Endometrium (tissue), 2 donors: ENCODE data around the gene ZBTB47.

ENCODE experiments used
- FAIRE-seq: peaks from 2 replicates; lab custom pipeline; 2012; peaks lifted over from hg19 to GRCh38; lab: Jason Lieb, UNC
- donor health status: control.
- donor health status: control.

The ZBTB47 gene

DNA sequence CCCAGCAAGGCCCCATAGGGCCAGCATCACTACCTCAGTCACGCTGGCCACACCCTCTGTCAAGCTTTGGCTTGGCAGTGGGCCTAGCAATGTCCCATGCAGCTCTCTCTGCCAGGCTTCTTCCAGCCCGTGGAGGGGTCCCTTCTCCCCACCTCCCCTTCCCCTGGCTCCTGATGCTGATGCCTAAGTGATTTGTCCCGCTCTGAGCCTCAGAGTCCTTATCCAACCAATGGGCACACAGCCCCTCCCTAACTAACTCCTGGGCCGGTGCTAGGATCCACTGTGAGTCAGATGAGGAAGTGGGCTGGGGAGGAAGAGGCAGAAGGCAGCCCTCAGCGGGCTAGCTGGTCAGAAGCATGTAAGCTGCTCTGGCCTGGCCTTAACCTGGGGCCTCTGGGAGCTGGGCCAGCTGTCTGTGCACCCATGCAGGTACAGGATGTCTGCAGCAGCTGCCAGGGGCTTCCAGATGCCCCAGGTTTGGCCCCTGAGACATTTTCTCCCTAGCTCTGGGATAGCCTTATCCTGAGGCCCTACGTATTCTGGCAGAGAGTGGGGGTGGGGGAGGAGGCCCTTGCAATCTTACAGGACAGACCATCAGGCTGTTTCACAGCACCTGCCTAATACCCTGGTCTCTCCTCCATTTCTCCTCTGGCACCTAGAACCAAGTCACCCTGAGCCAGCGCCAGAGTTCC is 740 bp upstream of the ZBTB47 start:
- no peak for FAIRE-seq

DNA sequence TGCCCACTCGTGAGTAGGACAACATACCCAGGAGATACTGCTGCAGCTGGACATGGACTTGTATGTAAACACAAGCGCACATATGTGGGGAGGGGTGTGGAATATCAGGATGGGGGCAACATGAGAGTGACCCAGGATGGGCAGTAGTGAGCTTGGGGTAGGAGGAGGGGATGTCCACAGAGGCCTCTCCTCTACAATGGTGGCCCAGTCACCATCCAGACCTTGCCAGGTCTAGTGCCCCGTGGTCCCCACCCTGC is 266 bp upstream of the ZBTB47 start:
- no peak for FAIRE-seq

DNA sequence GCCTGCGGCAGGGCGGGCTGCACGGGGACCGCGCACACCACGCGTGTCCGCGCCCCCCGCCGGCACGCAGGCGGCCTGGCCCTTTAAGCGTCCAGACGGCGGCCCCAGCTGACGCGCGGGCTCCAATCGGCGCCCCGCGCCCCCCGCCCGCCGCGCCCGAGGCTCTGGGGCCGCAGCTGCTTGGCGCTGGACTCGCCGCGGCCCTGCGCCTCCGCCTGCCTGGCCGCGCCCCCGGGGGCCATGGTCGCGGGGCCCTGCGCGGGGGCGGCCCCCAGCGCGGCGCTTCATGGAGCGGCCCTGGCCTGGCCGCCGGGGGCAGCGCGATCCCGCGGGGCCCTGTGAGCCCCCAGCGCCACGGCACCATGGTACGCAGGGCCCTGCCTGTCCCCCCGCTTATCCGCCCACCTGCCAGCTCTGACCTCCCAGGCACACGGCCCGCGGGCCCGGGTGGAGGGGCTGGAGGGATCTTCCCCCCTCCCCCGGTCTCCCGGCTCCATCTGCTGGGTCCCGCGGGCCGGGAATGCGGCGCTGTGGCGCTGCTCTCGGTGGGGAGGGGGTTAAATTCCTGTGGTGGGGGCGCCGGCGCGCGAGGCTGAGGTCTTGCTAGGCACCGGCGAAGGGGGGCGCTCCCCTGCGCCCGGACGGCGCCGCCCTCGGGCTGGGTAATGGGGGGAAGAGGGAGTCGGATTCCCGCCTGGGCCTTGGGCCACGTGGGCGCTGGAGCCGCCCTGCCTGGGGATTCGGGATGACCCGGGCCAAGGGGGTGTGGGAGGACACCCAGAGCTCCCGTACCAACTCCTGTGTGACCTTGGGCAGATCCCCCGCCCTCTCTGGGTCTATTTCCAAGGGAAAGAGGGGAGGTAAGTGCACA is 1.1 kb downstream of the ZBTB47 start:
- FAIRE-seq = no peak

DNA sequence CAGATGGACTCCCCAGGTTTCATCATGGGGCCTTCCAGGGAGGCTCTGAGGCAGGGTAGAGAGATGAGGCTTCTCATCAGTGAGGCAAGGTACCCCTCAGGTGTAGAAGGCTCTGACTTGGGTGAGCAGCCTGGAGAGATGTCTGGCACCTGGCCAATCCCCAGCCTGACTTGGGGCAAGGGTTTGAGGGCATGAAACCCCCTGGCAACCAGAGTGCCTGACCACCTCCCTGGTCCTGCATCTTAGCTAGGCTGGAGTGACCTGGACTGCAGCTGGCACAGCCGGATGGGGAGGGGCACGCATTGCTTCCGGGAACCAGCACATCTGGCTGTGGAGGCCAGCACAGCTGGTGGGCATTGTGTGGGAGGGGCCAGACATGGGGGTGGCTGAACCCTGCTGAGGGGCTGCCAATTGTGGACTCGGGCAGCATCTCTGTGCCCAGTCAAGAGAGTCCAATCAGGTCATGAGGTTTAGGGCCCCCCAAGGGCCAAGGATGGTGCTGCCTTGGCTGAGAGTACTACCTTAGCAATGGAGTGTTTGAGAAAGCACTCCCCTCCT is 1.9 kb downstream of the ZBTB47 start:
- FAIRE-seq = no peak

DNA sequence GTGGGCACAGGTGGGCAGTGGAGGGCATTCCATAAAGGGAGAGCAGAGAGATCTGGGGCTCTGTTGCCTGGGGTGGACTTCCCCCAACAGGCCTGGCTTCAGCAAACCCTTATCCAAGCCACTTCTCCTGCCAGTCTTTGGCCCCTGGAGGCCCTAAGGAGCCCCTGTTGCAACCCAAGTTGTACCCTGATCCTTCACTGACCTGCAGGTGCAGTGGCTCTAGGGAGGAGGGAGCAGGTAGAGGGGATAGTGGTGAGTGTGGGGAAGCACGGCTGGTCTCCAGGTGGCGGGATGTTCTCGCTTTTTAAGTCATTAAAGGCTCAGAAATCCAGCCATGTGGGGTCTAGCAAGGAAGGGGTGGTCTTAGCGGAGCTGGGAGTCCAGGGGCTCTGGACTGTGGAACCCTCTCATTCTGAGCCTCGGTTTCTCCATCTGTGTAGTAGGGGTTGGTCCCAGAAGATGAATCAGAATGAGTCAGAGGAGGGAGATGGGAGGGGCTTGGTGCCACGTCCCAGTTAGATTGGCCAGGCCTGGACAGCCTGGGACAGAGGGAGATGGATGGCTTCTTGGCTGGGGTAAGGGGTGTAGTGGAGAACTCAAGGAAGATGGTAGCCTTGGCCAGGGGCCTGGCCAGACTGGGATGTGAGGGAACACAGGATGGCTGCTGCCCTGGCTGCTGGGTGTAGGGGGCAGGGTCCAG is 2.6 kb downstream of the ZBTB47 start:
- no peak for FAIRE-seq

DNA sequence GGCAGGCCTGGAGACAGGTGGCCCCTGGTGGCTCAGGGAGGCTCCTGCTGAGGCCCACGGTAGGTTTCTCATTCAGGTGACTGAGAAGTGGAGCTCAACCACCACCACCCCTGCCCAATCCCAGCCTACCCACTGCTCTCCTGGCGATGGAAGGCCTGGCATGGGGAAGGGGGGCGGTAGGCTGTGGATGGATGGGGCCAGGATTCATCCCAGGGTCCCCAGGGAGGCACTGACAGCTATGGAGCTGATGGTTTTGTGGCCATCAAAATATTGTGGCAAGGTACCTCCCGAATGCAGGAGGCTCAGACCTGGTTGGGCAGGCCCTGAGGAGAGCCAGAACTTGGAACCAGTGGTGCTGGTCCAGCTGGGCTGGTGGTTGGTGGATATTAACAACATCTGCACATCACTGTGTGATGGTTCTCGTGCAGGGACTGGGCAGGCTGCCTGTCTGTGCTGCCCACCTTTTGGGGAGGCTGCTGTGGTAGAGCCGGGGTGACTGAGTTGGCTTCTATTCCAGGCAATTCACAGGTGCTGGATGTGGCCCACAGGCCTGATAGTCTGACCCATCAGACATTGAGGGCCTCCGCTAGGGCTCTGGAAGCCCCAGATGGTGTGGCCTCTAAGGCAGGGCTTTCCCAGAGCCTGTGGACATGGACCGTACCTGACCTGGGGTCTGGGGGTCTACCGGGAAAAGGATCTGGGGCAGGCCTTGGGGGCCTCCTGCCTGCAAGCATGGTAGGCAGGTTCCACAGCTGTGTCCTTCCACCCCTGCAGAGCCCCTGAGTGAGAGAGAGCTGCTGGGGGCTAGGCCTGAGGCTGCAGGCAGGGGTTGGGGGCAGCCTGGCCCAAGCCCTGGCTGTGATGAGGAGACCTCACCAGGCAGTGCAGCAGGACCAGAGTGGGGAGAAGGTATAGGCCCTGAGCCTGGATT is 3.4 kb downstream of the ZBTB47 start:
- FAIRE-seq = no peak

DNA sequence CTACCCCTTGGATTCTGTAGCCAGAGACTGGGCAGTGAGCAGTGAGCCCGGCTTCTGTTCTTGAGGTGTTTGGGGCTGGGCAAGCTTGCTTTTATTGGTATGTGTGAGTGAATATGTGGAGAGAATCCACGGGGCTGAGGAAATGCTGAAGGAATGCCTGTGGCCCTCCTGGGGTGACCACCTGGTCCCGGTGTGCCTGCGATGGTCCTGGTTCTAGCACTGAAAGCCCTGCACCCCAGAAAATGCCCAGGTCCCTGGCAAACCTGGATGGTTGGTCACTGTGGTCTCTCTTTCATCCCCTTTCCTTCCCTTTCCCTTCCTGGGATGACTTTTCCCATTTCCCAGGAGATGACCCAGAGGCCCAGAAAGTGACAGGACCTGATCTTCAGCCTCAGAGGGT is 4.2 kb downstream of the ZBTB47 start:
- no peak for FAIRE-seq

DNA sequence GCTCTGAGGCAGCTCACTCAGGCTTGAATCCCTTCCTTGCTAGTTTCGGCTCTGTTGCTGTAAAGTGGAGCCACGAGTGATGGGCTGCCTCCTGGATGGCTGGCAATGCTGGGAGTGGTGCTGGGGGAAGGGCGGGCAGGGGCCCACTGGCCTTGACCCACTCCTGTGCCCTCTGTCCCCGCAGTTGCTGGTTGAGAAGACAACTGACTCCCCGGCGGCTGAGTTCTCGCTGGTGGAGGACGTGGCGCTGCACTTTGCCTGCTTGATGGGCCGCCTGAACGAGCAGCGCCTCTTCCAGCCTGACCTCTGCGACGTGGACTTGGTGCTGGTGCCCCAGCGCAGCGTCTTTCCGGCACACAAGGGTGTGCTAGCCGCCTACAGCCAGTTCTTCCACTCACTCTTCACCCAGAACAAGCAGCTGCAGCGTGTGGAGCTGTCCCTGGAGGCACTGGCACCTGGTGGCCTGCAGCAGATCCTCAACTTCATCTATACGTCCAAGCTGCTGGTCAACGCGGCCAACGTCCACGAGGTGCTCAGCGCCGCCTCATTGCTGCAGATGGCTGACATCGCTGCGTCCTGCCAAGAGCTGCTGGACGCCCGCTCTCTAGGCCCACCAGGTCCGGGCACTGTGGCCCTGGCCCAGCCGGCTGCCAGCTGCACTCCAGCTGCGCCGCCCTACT is 4.7 kb downstream of the ZBTB47 start:
- FAIRE-seq = no peak

DNA sequence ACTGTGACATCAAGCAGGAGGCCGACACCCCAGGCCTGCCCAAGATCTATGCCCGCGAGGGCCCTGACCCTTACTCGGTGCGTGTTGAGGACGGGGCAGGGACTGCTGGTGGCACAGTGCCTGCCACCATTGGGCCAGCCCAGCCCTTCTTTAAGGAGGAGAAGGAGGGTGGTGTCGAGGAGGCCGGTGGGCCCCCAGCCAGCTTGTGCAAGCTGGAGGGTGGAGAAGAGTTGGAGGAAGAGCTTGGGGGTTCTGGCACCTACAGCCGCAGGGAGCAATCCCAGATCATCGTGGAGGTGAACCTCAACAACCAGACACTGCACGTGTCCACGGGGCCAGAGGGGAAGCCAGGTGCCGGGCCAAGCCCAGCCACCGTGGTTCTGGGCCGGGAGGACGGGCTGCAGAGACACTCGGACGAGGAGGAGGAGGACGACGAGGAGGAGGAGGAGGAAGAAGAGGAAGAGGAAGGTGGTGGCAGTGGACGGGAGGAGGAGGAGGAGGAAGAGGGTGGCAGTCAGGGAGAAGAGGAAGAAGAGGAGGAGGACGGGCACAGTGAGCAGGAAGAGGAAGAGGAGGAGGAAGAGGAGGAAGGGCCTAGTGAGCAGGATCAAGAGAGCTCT is 5.4 kb downstream of the ZBTB47 start:
- FAIRE-seq = no peak

DNA sequence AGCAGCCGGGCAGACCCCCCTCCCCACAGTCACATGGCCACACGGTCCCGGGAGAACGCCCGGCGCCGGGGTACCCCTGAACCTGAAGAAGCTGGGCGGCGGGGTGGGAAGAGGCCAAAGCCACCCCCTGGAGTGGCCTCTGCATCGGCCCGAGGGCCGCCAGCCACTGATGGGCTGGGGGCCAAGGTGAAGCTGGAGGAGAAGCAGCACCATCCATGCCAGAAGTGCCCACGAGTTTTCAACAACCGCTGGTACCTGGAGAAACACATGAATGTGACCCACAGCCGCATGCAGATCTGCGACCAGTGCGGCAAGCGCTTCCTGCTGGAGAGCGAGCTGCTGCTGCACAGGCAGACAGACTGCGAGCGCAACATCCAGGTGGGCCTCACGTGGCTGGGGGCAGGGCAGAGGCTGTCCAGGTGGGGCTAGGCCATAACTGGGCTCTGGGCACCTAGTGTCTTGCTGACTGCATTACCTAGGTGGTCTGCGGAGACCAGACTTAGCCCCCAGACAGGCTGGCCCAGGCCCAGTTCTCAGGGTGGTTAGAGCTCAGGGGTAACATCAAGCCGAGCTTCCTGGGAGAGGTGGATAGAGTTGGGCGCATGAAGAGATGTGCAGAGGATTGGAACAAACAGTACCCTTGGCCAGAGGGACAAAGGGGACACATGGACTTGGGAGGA is 6.1 kb downstream of the ZBTB47 start:
- FAIRE-seq = no peak

DNA sequence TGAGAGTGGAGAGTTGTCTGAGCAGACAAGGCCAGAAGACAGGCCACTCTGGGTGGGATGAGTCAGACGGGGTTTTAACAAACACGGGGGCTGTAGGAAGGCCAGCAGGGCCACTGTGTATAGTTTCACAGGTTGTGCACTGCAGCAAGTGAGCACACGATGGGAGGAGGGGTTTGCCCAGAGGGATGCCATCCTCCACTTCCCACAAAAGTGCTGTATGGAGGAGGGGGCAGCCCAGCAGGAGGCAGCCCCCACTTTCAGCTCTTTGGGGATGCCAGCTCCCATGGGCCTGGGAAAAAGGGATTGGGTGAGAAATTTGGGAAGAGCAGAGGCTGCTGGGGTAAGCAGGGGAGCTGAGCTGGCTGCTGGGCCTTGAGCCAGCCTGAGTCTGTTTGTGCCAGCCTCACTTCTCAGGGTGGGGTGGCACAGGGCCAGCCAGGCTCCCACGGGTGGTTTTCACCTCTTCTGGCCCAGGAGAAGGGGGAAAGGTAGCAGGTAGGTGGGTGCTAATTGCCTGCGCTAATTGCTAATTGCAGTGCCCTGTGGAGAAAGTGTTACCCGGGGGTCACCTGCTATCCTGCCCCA is 6.7 kb downstream of the ZBTB47 start:
- FAIRE-seq = no peak

DNA sequence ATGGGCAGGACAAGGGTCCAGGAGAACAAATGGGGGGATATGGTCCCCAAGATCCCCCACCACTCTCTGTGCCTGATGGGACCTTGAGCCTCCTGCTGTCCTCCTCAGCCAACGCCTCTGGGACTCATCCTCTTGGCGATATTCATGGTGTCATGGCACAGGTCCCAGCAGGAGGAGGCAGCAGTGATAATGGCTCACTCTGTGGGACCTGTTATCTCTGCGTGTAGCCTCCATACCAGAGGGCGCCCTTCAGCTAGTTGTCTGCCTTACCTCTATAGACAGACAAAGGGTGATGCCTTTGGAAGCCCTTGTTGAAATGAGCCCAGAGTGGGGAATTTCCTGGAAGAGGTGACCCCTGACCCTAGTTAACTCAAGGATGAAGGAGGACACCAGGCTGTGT is 7.4 kb downstream of the ZBTB47 start:
- FAIRE-seq = no peak

DNA sequence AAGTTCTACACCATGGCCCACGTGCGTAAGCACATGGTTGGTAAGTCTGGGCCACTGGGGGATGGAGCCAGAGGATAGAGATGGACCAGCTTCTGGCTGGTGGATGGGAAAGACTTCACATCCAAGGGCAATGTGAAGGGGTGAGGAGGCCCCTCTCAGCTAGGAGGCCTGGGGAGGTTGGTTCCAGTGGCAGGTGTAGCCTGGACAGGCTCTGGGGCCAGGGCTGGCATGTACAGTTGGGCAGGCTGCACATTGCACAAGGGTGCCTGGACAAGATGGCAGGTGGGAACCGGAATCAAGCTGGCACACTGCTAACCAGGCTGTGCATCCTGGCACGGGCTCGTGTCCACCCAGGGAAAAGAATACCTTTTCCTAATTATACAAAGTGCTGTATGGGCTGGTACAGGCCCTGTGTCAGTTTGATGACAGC is 8.1 kb downstream of the ZBTB47 start:
- FAIRE-seq = no peak

DNA sequence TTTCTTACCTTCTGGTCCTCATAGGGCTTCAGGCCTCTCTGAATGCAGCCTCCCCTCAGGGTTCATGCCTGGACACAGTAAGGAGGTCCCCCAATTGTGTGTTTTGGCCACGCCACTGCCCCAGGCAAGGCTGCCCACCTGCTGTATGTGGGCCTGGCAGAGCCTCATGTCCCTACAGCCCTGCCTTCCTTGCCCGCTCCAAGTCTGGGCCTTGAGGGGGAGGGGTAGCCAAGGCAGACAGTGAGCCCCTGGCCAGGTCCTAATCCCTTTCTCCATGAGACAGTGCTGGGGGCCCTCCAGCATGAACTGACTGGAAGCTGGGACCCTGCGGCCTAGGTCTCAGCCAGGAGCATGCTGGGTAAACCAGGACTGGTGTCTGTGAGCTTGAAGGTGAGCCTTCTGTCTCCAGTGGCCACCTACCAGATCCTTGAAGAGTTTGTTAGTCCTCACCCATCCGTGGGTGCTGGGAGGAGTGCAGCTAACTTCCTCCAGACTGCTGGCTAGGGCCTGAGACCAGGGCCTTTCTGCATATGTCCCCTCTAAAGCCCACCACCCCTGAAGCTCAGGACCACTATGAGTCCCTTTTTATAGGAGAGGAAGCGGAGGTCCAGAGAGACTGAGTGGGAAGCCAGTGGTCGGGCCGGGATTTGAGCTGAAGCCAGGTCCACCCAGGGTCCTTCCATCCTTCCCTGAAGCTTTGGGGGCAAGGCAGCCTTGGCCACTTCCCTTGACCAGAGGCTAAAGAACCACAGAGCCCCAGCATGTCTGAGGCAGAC is 8.7 kb downstream of the ZBTB47 start:
- no peak for FAIRE-seq

DNA sequence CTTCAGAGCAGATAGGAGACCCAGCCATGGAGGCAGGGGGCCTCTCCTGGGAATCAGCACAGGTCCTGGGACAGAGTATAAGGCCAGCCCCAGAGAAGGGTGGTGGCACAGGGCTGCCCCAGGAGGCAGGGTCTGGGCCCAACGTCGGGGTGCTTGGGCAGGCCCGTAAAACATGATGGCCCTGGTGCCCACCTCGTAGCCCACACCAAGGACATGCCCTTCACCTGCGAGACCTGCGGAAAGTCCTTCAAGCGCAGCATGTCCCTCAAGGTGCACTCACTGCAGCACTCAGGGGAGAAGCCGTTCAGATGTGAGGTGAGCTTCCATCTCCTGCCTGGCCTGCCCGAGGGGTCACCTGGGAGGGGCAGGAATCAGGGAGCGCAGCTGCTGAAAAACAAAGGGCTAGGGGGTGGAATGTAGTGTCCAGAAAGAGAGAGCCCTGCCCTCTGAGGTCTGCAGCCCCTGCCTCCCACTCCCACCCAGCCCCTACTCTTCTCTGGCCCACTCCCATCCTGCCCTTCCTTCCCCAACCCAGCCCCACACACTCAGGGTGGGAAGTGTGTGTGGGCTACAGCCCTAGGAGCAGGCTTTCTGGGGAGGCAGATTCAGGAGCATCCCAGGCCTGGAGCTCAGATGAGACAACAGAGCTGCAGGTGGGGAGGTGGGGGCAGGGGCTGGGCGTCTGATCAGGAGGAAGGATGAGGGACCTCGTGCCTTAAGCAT is 9.5 kb downstream of the ZBTB47 start:
- FAIRE-seq = no peak

DNA sequence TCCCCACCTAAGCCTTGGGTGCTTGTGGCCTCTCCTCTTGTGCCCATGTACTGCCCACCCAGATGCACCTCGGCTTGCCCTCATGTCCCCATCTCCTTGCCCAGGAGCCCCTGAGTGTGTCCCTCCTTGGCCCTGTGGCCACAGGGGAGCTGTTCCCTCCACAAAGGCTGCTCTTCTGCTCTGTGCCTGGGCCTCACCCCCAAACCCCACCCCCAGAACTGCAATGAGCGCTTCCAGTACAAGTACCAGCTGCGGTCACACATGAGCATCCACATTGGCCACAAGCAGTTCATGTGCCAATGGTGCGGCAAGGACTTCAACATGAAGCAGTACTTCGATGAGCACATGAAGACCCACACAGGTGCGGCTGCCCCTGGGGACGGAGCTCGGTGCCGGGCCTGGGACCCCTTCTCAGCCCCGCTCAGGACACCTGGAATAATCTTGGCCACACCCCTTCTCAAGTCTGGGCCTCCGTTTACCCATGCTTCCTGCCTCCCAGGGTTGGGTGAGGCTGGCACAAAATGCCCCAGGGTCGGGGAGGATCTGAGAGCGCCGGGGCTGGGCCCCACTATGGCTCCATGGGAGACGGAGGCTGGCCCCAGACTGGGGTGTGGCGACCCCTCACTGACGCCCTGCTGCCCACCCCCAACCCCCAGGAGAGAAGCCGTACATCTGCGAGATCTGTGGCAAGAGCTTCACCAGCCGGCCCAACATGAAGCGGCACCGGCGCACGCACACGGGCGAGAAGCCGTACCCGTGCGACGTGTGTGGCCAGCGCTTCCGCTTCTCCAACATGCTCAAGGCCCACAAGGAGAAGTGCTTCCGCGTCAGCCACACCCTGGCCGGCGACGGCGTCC is 10.3 kb downstream of the ZBTB47 start:
- FAIRE-seq = no peak

DNA sequence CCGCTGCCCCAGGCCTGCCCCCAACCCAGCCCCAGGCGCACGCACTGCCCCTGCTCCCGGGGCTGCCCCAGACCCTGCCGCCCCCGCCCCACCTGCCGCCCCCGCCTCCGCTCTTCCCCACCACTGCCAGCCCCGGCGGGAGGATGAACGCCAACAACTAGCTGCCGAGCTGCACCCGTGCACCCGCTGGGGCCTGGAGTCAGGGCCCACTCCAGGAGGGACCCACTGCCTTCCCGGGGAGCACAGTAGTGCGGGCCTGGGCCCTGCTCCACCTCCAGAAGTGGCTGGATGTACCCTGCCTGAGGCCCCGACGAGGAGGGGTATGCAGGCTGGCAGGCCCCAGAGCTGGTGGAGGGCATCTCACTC is 10.9 kb downstream of the ZBTB47 start:
- no peak for FAIRE-seq
